ENCODE data around the gene PTAFR. TPM values are rescaled to one million over a fixed set of nuclear protein-coding genes. Genes with fewer than 3 reads are reported as not detected.

The PTAFR gene
- total and polyA plus RNA-seq, 2 donors (not counting 1 experiment from before 2014, with no cell fraction given): 5.9 to 6.2 TPM

DNA sequence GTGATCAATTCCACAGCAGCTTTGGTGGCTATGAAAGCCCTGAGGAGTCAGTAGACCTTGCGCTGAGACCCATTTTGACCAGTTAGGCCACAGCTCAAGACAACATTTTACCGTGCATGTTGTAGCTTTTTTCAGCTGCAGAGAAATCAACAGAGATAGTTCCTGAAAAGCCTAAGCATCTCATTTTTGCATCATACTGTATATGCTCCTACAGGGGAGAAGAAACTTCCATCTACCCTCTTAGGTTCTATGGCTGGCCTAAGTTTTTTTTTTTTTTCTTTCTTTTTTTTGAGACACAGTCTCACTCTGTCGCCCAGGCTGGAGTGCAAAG, 63.3 kb downstream of the PTAFR start:
- H4K20me1 ChIP-seq (ENCODE audit: control insufficient read depth, insufficient read depth, low read length, poor library complexity, severe bottlenecking): no peaks in the 10 kb centered on the region
- Mint-ChIP-seq H3K27me3 (no peaks in the 10 kb centered on the region), H3K4me3 (no peak overlapping the region), H3K4me1 (peaks cover 19% of the 10 kb centered on the region), H3K27ac (no peak overlapping the region), H3K9me3 (ENCODE audit: insufficient read depth) (no peaks in the 10 kb centered on the region)
- no peaks in the 10 kb centered on the region for H3K36me3 ChIP-seq (replicated peaks in 1 of 2; ENCODE audit: control extremely low read depth in 1 of 2, control insufficient read depth in 1 of 2, extremely low read depth in 1 of 2, insufficient read depth in 2 of 2, low read length in 1 of 2)
- no peak overlapping the region for H3K4me3 ChIP-seq (ENCODE audit: control extremely low read depth in 1 of 5, extremely low read depth in 1 of 5, insufficient read depth in 1 of 5, low read depth in 2 of 5, low read length in 4 of 5)
- H3K4me2 ChIP-seq (replicated peaks; ENCODE audit: low read depth, low read length, poor library complexity, severe bottlenecking): no peak overlapping the region
- TF ChIP-seq, protein P1, sequence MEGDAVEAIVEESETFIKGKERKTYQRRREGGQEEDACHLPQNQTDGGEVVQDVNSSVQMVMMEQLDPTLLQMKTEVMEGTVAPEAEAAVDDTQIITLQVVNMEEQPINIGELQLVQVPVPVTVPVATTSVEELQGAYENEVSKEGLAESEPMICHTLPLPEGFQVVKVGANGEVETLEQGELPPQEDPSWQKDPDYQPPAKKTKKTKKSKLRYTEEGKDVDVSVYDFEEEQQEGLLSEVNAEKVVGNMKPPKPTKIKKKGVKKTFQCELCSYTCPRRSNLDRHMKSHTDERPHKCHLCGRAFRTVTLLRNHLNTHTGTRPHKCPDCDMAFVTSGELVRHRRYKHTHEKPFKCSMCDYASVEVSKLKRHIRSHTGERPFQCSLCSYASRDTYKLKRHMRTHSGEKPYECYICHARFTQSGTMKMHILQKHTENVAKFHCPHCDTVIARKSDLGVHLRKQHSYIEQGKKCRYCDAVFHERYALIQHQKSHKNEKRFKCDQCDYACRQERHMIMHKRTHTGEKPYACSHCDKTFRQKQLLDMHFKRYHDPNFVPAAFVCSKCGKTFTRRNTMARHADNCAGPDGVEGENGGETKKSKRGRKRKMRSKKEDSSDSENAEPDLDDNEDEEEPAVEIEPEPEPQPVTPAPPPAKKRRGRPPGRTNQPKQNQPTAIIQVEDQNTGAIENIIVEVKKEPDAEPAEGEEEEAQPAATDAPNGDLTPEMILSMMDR (IDR thresholded peaks at IDR 0.05): no peak
- no peak for TF ChIP-seq EZH2 (IDR thresholded peaks at IDR 0.05; ENCODE audit: borderline replicate concordance, insufficient read depth, low read depth, low read length, poor library complexity, severe bottlenecking)
- no peaks in the 10 kb centered on the region for H3K27me3 ChIP-seq (replicated peaks in 1 of 4; ENCODE audit: control extremely low read depth in 1 of 4, control insufficient read depth in 3 of 4, insufficient read depth in 4 of 4, low read length in 3 of 4)
- CTCF ChIA-PET: interaction anchor here (2.0 to 2.6 kb wide), 2 partner anchors 22 to 96 kb away, joined by 7 to 15 read pairs; no protein-coding TSS in a partner anchor
- DNase-seq: no peak
- WGBS (ENCODE audit: insufficient coverage): 100% methylated on average over 1 of the region's 3 CpGs
- no peaks in the 10 kb centered on the region for H3K79me2 ChIP-seq (ENCODE audit: control insufficient read depth, insufficient read depth, low read length)
- H3K9me3 ChIP-seq (ENCODE audit: control extremely low read depth in 1 of 3, control insufficient read depth in 2 of 3, insufficient read depth in 1 of 3, low read length in 2 of 3): no peaks in the 10 kb centered on the region
- H3K4me1 ChIP-seq (ENCODE audit: control insufficient read depth in 2 of 2, insufficient read depth in 2 of 2, low read length in 2 of 2): peaks cover 15 to 18% of the 10 kb centered on the region in 2 donors
- no peak overlapping the region for H2AFZ ChIP-seq (ENCODE audit: insufficient read depth, low read depth, low read length, poor library complexity, severe bottlenecking)
- no peak overlapping the region for H3K9ac ChIP-seq (ENCODE audit: low read length)
- ATAC-seq (ENCODE audit: low read depth): no peak
- intact Hi-C loops (cut with micrococcal nuclease): no loop called here
- H3K27ac ChIP-seq (ENCODE audit: low read length in 2 of 2): no peak overlapping the region
- POLR2A ChIA-PET: no interaction called here

DNA sequence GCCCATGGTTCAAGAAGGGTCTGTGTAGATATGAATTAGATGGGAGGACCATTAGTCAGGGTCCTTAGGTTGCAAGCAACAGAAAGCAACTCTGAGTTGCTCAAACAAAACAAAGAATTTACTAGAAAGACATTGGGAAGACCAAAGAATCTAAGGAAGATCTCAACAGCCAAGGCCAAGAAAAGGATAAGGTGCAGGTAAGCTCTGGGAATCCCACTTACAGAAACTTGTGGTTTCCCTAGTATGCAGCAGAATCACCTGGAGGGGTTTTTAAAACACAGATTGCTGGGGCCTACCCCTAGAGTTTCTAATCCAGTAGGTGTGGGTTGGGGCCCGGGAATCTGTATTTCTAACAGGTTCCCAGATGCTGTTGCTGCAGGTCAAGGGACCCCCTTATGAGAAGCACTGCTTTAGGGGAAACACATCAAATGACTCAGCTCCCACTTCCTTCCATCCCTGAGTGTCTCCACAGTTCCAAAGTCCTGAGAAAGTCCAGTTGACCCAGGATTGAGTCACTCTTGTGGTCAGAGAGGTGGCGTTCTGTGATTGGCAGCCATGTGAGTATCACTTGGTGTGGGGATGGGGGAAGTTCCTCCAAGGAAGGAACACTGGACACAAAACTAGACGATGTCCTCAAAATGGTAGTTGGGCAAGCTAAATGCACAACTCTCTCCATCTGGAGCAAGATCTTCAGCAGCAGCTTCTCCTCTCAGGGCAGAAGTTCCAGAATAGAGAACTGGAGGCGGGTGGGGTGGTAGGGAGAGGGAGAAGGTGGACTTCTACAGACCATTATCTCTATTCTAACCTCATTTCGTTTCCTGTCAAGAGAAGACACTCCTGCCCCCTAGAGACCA, 63.9 kb downstream of the PTAFR start:
- TF ChIP-seq, protein P1 (IDR thresholded peaks at IDR 0.05): no peak
- no peak for TF ChIP-seq EZH2 (IDR thresholded peaks at IDR 0.05; ENCODE audit: borderline replicate concordance, insufficient read depth, low read depth, low read length, poor library complexity, severe bottlenecking)
- H3K27ac Mint-ChIP-seq: no peak overlapping the region

More for the DNA sequence above, 63.9 kb downstream of the PTAFR start:
- Histone ChIP-seq H3K27ac (ENCODE audit: low read length in 2 of 2) (no peak overlapping the region), H3K27me3 (replicated peaks in 1 of 4; ENCODE audit: control extremely low read depth in 1 of 4, control insufficient read depth in 3 of 4, insufficient read depth in 4 of 4, low read length in 3 of 4) (no peaks in the 10 kb centered on the region), H3K4me3 (ENCODE audit: control extremely low read depth in 1 of 5, extremely low read depth in 1 of 5, insufficient read depth in 1 of 5, low read depth in 2 of 5, low read length in 4 of 5) (no peak overlapping the region), H4K20me1 (ENCODE audit: control insufficient read depth, insufficient read depth, low read length, poor library complexity, severe bottlenecking) (no peaks in the 10 kb centered on the region), H3K4me1 (ENCODE audit: control insufficient read depth in 2 of 2, insufficient read depth in 2 of 2, low read length in 2 of 2) (peaks cover 15 to 18% of the 10 kb centered on the region in 2 donors), H3K9ac (ENCODE audit: low read length) (no peak overlapping the region), H2AFZ (ENCODE audit: insufficient read depth, low read depth, low read length, poor library complexity, severe bottlenecking) (no peak overlapping the region), H3K79me2 (ENCODE audit: control insufficient read depth, insufficient read depth, low read length) (no peaks in the 10 kb centered on the region), H3K9me3 (ENCODE audit: control extremely low read depth in 1 of 3, control insufficient read depth in 2 of 3, insufficient read depth in 1 of 3, low read length in 2 of 3) (no peaks in the 10 kb centered on the region), H3K36me3 (replicated peaks in 1 of 2; ENCODE audit: control extremely low read depth in 1 of 2, control insufficient read depth in 1 of 2, extremely low read depth in 1 of 2, insufficient read depth in 2 of 2, low read length in 1 of 2) (no peaks in the 10 kb centered on the region), H3K4me2 (replicated peaks; ENCODE audit: low read depth, low read length, poor library complexity, severe bottlenecking) (no peak overlapping the region)
- Mint-ChIP-seq H3K4me3 (no peak overlapping the region), H3K27me3 (no peaks in the 10 kb centered on the region), H3K9me3 (ENCODE audit: insufficient read depth) (no peaks in the 10 kb centered on the region), H3K4me1 (peaks cover 19% of the 10 kb centered on the region)
- DNase-seq (no peak), ATAC-seq (ENCODE audit: low read depth) (no peak)
- CTCF ChIA-PET: interaction anchor here (1.0 to 2.6 kb wide), 5 partner anchors 21 to 117 kb away, joined by 3 to 15 read pairs (median 7); no protein-coding TSS in a partner anchor
- intact Hi-C loops (cut with micrococcal nuclease): no loop called here
- POLR2A ChIA-PET: interaction anchor here (0.6 to 0.9 kb wide), 2 partner anchors 24 to 30 kb away, joined by 4 read pairs; partner anchors contain the start of gene EYA3
- 73% methylated on average over 1 of the region's 5 CpGs for WGBS (ENCODE audit: insufficient coverage)

Data from B cell (primary cell).